HG02885 (cell line): ENCODE data around the gene CTIF.
"Not testable (repeated sequence)": the region's sequence is repeated elsewhere in the genome, so short reads cannot be mapped to it uniquely, and the experiment has no call there.

ENCODE experiments used
- ATAC-seq: cut with Tn5 transposase; IDR thresholded peaks from one replicate; pipeline ENCODE4 v1.9.1; 2021; ENCODE audit warnings: mild to moderate bottlenecking; ENCODE audit not compliant: unreplicated experiment, poor library complexity

Gene CTIF

DNA sequence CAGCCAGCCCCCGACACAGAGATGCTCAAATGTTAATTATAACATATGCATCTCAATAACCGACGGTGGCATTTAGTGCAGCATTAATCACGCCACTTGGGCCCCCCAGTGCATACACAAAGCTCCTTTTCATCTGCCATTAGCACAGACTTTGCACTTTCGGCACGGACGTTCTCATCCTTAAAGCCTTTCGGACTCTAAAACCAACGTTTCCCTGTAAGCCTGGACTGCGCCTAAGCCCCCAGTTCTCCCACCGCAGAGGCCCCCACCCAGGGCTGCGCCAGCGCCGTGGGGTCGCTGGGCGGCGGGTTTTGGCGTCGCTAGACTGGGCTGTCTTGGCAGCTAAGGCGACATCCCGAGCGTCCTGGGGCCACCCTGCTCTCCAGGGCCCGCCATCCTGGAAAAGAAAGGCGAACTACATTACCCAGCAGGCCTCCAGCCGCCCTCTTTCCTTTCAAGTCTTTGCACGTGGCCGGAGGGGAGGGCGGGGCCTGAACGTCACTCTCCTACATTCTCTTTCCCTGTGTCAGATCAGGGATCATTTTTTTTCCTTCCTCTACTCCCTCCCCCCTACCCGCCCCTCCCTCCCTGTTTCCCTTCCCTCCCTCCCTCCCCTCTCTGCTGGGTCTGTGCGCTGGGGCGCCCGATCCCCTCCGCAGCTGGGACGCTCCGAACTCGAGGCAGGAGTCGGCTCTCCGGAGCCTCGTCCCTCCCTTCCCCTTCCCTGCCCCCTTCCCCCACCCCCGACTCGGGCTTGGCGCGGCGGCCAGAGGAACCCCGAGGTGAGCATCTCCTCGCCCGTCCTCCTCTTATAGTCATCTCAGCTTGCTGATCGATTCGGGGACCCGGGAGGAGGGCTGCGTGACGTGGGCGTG is at the start of gene CTIF:
Gene CTIF (plus strand): TSS at position 501 of the 875 bp plus-strand sequence. CDS start 80,535 bp downstream, outside the sequence.
- ATAC-seq = peak; percentile 79

DNA sequence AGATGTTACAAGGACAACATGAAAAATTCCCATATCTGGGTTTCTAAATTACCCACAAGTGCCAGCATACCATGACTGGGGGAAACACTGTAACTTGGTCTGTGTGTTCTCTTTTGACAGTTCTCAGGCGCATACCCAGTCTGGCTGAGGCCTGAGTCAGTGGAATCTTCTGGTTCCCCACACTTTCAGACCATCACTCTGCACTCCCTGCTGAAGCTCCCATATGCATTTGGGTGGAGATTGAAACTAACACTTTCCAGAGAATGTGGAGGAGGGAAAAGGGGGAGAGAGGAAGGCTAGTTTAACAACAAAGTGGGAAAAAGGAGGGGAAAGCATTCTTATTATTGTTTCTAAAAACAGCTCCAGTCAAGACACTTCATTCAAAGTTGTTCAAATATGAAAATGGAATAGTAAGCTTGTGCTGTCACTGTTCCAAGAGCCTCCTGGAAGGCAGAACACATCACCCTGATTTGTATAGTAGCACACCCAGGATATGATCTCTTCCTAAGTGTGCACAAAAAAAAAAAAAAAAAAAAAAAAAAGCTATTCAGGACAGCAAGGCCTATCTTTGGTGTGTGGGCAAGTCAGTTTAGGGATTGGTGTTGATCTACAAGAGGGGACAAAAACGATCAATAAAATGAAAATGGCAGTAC is 48.1 kb upstream of the CTIF start:
- ATAC-seq = no peak

DNA sequence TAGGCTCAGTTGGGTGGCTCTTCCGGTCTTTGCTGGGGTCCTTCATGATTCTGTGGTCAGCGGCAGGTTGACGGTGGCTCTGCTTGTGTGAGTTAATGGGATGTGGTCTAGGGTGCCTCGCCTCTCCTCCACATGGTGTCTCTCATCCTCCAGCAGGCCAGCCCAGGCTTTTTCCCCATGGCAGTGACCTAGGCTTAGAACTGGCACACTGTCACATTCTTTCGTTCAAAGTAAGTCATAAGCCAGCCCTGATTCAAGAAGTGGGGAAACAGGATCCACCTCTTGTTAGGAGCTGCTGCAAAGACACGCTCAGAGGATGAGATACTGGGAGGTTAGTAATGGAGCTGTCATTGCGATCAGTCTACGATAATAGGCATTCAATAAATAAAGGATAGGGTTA is 46.0 kb upstream of the CTIF start:
- no peak for ATAC-seq

DNA sequence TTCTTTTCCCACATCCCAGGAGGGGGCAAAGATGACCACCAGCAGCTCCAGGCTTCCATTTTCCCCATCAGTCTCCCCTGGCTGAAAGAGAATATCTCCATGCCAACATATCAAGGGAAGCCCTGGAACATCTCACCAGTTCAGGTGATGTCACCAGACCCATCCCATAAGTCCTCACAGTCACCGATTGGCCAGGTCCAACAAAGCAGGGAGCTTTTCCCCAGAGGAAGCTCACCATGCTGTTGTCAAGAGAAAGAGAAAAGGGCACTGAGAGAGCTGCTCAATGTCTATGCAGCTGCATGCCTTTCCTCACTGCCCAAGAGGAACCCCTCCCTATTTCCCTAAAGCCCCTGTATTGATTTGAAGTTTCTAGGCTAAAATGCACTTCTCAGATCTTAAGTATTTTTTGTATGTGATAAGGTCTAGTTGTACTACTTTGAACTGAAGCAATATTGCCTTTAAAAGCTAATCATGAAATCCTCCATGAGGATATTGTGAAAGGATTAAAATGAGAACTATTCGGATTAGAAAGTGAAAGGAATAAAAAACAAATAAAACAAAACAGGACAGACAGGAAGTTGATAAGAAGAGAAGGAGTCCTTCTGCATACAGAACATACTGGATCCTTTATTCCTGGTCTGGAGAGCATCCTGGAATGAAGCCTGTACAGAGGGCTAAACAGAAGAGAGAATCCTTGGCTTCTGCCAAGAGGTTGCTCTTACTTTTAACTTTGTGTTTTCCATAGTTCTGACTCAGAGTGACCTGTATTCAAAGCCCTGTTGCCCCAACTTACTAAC is 45.2 kb upstream of the CTIF start:
- ATAC-seq = no peak

DNA sequence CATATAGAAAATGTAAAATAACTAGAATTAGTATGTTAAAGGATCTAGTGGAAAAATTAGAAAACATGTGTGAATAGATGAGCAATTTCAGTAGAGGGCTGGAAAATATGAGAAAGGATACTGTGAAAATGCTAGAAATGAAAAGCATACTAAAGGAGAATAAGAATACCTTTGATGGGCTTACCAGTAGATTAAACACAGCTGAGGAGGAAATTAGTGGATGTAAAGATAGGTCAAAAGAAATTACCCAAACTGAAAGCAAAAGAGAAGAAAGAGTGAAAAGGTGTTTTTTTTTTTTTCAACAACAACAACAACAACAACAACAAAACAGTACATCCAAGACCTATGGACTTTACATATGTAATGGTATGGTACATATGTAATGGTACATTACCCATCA is 41.0 kb upstream of the CTIF start:
- ATAC-seq = no peak

DNA sequence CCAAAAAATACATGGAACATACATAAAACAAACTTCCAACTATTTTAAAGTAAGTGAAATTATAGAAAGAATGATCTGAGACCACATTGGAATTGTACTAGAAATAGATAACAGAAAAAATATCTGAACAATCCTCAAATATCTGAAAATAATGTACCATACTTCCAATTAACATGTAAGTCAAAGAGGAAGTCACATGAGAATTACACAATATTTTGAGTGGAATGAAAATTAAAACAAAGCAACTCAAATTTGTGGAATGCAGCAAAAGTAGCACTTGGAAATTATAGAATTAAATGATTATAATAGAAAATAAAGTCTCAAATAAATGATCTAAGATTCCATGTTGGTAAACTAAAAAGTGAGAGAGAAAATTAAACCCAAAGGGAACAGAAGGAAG is 38.3 kb upstream of the CTIF start:
- no peak for ATAC-seq

DNA sequence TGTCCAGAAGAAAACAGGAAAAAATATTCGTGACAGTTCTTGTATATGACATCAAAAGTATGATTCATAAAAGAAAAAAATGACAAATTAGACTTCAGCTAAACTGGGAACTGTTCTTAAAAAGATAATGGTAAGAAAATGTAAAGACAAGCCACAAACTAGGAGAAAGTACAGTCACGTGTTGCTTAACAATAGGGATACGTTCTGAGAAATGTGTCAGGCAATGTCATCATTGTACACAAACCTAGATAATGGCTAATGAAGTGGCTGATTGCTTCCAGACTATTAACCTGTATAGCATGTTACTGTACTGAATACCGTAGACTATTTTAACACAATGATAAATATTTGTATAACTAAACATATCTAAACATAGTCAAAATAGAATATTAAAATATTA is 35.9 kb upstream of the CTIF start:
- ATAC-seq = no peak

DNA sequence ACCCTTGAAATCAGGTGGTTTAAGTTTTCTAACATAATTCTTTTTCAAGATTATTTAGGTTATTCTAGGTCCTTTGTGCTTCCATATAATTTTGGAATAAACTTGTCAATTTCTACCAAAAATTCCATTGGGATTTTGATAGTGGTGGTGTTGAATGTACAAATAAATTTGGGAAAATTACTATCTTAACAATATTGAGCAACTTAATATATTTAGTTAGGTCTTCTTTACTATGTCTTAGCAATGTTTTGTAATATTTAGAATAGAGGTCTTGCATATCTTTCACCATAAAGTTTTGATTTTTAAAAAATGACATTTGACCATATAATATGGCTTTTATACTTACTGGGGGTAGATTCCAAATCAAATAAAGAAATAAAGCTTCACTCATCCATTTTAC is 34.0 kb upstream of the CTIF start:
- ATAC-seq = no peak

DNA sequence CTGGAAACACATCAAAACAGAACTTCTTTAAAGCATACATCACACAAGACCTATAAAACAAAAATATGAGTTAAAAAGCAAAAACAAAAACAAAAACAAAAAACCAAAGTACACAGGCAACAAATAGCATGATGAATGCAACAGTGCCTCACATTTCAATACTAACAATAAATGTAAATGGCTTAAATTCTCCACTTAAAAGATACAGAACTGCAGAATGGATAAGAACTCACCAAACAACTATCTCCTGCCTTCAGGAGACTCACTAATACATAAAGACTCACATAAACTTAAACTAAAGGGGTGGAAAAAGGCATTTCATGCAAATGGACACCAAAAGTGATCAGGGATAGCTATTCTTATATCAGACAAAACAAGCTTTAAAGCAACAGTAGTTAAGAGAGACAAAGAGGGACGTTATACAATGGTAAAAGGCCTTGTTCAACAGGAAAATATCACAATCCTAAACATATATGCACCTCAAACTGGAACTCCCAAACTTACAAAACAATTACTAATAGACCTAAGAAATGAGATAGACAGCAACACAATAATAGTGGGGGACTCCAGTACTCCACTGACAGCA is 31.8 kb upstream of the CTIF start:
- not testable (repeated sequence) for ATAC-seq

DNA sequence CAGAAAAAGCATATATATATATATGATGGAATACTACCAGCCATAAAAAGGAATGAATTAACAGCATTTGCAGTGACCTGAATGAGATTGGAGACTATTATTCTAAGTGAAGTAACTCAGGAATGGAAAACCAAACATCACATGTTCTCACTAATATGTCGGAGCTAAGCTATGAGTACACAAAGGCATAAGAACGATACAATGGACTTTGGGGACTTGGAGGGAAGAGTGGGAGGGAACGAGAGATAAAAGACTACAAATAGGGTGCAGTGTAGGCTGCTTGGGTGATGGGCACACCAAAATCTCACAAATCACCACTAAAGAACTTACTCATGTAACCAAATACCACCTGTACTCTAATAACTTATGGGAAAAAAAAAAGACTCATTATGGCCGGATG is 26.3 kb upstream of the CTIF start:
- not testable (repeated sequence) for ATAC-seq

DNA sequence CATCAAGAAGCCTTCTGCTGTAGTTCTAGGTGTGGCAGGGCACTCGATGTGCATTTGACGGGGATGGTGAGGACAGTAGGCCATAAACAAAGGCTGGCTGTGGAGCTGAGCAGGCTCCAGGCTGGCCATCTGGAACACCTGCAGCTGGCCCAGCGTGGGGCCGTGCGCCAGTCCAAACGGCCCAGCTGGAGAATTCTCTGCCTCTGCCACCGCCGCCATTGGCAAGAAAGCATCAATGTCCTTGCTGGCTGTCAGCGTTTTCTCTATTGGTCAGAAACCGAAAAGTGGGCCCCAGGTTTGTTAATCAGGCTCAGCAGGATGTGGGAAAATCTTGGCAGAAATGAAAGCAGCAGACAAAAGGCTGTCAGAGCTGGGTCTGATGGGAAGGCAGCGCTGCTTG is 24.0 kb upstream of the CTIF start:
- ATAC-seq = no peak

DNA sequence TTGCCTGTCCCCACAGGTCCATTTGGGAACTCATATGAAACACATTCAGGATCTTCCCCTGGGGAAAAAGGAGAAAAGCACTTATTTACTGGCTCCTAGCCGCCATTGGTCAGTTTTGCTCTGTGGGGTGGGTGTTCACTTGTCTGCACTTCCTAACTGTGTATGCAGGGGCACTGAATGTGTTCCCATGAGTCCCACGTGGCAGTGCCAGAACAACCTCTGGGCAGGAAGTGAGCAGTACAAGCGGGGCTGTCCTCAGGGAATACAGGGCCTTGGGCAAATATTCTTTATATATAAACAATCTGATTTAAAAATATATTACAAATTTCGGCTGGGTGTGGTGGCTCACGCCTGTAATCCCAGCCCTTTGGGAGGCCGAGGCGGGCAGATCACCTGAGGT is 21.8 kb upstream of the CTIF start:
- no peak for ATAC-seq

DNA sequence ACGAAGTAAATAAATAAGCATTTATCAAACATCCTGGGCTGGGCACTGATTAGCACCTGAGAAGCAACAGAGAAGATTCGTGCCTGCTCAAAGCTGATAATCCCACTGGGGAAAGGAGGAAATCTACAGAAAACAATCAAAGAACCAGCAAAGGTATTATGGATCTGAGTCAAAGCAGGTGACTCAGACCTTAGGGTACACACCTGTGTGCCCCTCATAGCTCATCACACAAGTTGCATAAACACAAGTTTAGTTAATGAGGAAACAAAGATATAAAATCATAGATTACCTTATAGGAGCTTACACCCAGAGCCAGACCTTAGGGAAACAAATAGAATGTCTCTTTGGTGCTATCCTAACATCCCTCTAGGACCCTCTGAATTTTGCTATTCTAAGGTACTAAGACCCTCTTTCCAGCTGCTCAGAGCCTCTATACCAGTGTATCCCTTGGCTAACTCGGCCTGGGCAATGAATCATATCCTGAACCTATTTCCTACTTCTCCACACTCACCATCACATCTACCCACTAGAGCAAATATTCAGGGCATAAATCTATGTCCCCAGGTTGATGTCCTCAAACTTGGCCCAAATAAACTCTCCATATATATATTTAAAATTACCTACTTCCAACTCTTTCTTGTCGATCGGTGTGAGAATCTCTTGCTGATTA is 19.3 kb upstream of the CTIF start:
- ATAC-seq = no peak

DNA sequence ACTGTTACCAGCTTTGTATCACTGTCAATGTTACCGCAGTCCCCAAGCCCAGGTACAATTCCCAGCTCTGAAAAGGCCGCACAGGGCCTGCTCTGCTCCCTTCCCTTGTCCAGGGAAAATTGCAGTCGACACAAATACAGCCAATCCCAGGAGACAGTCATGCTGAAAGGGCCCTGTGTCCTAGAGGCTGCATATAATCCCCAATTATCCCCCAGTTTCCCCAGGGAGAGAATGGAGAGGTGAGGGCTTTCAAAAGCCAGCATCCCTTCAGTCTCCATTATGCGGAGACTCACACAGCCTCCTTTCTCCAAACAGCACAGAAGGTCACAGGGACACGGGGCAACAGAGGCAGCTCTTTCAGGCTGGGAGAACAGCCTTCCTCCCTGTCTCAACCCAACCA is 17.1 kb upstream of the CTIF start:
- ATAC-seq = no peak

DNA sequence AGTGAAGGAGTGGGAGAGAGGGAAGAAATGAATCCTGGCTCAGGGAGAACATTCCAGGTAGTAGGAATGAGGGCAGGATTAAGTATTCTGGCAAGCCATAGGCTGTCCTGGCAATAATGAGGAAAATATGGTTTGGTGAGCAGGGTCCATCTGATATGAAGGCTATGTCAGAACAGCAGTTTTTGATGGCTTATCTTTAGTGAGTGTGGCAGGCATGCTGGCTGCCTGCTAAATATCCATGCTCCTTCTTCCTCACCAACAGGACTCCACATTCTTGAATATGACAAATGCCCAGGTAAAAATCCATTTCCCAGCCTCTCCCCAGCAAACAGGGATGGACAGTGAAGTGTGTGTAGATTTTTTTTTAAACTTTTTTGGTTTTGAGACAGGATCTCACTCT is 13.2 kb upstream of the CTIF start:
- no peak for ATAC-seq

DNA sequence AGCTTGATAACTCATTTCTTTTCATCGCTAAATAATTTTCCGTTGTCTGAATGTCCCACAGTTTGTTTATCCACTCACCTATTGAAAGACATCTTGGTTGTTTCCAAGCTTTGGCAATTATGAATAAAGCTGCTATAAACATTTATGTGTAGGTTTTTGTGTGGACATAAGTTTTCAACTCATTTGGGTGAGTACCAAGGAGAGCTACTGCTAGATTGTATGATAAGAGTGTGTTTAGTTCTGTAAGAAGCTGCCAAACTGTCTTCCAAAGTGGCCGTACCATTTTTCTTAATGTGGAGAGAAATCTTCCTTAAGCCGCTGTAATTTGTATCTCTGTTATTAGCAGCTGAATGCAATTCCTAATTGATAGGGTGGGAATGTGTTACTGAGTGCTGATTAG is 11.4 kb upstream of the CTIF start:
- ATAC-seq = no peak

DNA sequence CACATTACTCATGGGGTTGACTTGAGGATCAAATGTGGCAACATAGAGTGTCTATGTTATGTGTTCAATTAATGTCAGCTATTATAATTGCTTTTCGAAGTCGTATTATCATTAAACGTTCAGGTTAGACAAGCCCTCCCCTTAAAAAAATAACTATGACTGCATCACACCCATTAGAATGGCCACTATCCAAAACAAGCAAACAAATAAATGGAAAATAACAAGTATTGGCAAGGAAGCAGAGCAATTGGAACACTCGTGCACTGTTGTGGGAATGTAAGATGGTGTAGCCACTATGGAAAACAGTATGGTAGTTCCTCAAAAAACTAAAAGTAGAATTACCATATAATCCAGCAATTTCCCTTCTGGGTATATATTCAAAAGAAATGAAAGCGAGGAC is 10.0 kb upstream of the CTIF start:
- no peak for ATAC-seq

DNA sequence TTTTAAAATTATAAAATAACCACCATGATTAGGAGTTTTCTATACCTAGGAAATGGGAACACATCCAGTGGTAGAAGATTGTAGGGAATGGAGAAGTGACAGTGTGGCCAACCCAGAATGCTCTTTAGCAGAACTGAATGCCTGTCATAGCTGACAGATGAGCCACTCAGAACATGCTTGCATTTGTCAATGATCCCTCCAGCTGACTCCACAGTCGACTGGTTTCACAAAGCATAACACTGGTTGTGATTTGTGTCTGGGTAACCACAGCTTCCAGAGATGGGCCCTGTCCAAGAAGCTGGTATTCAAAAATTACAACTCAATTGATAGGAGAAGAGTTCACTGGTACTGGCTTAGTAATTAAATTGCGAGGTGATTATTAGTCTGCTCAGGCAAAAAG is 9.0 kb upstream of the CTIF start:
- no peak for ATAC-seq

DNA sequence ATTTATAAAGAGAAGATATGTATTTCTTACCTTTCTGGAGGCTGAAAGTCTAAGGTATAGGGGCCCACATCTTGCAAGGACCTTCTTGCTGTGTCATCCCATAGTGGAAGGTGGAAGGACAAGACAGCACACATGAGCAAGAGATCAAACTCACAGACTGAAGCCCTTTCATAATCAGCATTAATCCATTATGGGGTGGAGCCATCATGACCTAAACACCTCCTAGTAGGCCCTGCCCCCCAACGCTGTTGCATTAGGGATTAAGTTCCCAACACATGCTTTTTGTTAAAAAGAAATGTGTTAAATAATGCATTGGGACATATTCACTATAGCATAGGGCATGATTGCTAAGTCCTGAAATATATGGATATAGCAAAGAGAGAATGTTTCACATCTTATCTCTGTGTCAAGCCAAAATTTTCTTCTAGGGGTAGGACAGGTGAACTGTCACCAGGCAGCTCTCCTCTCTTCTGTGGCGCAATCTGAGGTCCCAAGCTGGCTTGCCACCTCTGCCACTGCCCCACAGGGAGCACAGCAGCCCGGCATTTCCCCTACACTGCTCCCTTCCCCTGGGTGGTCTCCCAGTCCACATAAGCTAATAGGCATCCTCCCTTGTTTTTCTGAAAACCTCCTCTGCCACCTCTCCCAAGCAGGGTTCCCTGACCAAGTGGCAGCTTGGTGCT is 8.3 kb upstream of the CTIF start:
- no peak for ATAC-seq

DNA sequence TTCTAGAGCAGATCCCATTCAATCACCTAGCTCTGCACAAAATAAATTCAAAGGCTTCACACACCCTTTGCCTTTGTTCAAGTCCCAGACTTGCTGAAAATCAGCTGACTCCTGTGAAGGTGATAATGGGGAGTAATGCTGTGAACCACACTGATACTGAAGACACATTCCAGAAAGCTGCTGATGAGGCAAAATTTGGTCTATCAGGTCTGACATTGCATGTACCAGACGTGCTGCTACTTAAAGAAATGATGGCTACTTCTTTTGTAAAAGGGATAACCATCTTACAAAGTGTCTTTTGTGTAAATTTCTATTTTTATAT is 7.8 kb upstream of the CTIF start:
- no peak for ATAC-seq
